ENCODE results near the gene EHMT2. TPM values are rescaled to one million over a fixed set of nuclear protein-coding genes. Genes with fewer than 3 reads are reported as not detected.
A peak's percentile ranks its signal among the peaks of the same experiment; 100 is the strongest.

The EHMT2 gene
- total and polyA plus RNA-seq, 2 of the 13 experiments (the other 11 are each of a cell fraction or from before 2014, with no cell fraction given), result 55.2 to 69.2 TPM

GRCh38 chr6:31947070-31947675 is 49.7 kb upstream of the EHMT2 start (continued):
- TF ChIP-seq MAZ (IDR thresholded peaks at IDR 0.05; ENCODE audit: borderline replicate concordance, low read depth, low read length) (no peak), MAZ (CRISPR knock-in tag; IDR thresholded peaks at IDR 0.05; ENCODE audit: low read depth) (0 out of 2 replicates have a peak, but pooled peaks have one; percentile 7), ZNF260 (CRISPR knock-in tag; IDR thresholded peaks at IDR 0.05; ENCODE audit: borderline replicate concordance, low read depth) (no peak), PRPF4 (IDR thresholded peaks at IDR 0.05; ENCODE audit: low read depth, low read length, poor library complexity, severe bottlenecking) (peak; percentile 23), PCBP2 (optimal IDR thresholded peaks at IDR 0.05; ENCODE audit: low read depth, low read length, poor library complexity, severe bottlenecking) (no peak), MAF1 (CRISPR knock-in tag; IDR thresholded peaks at IDR 0.05; ENCODE audit: borderline replicate concordance) (no peak), HDAC1 (CRISPR knock-in tag; IDR thresholded peaks at IDR 0.05) (0 out of 2 replicates have a peak, but pooled peaks have one; percentile 14), BORCS8-MEF2B (CRISPR knock-in tag; IDR thresholded peaks at IDR 0.05) (0 out of 2 replicates have a peak, but pooled peaks have one; percentile 5), ZFX (CRISPR knock-in tag; IDR thresholded peaks at IDR 0.05; ENCODE audit: low read depth) (no peak), ZNF672 (CRISPR knock-in tag; IDR thresholded peaks at IDR 0.05) (peak; percentile 59; the same call in 1 of the 2 replicates), SP2 (CRISPR knock-in tag; IDR thresholded peaks at IDR 0.05) (peak; percentile 40), ZBTB38 (CRISPR knock-in tag; IDR thresholded peaks at IDR 0.05) (peak; percentile 98), EED (CRISPR knock-in tag; IDR thresholded peaks at IDR 0.05) (peak; percentile 69), ZSCAN21 (CRISPR knock-in tag; IDR thresholded peaks at IDR 0.05; ENCODE audit: borderline replicate concordance) (no peak), HNF1A (IDR thresholded peaks at IDR 0.05; ENCODE audit: low read depth) (no peak), HNF1A (CRISPR knock-in tag; IDR thresholded peaks at IDR 0.05; ENCODE audit: borderline replicate concordance) (peak; percentile 32; the same call in 1 of the 2 replicates)
- TF ChIP-seq, protein P1, sequence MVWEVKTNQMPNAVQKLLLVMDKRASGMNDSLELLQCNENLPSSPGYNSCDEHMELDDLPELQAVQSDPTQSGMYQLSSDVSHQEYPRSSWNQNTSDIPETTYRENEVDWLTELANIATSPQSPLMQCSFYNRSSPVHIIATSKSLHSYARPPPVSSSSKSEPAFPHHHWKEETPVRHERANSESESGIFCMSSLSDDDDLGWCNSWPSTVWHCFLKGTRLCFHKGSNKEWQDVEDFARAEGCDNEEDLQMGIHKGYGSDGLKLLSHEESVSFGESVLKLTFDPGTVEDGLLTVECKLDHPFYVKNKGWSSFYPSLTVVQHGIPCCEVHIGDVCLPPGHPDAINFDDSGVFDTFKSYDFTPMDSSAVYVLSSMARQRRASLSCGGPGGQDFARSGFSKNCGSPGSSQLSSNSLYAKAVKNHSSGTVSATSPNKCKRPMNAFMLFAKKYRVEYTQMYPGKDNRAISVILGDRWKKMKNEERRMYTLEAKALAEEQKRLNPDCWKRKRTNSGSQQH (CRISPR knock-in tag; IDR thresholded peaks at IDR 0.05; ENCODE audit: low read depth), result no peak
- TF ChIP-seq, protein P2, sequence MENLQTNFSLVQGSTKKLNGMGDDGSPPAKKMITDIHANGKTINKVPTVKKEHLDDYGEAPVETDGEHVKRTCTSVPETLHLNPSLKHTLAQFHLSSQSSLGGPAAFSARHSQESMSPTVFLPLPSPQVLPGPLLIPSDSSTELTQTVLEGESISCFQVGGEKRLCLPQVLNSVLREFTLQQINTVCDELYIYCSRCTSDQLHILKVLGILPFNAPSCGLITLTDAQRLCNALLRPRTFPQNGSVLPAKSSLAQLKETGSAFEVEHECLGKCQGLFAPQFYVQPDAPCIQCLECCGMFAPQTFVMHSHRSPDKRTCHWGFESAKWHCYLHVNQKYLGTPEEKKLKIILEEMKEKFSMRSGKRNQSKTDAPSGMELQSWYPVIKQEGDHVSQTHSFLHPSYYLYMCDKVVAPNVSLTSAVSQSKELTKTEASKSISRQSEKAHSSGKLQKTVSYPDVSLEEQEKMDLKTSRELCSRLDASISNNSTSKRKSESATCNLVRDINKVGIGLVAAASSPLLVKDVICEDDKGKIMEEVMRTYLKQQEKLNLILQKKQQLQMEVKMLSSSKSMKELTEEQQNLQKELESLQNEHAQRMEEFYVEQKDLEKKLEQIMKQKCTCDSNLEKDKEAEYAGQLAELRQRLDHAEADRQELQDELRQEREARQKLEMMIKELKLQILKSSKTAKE (CRISPR knock-in tag; IDR thresholded peaks at IDR 0.05; ENCODE audit: borderline replicate concordance), result peak; percentile 27; the same call in 1 of the 2 replicates

All from HepG2 (cell line).